H4 (cell line): Measurements from ENCODE around the gene ARMH2. TPM values are rescaled to one million over a fixed set of nuclear protein-coding genes. Genes with fewer than 3 reads are reported as not detected.
"Not testable (repeated sequence)": the region's sequence is repeated elsewhere in the genome, so short reads cannot be mapped to it uniquely, and the experiment has no call there.

Source experiments
- DNase-seq: peaks from one replicate; pipeline ENCODE4 v3.0.0-alpha.2; 2015; ENCODE audit warnings: low spot score
- total RNA-seq: library from RNA; depleted of rRNA; stranded (reverse); fragments of >200 nt; shearing (Covaris generic); gene quantifications from 2 replicates; pipeline ENCODE4 v1.2.3, GENCODE V29; 2014

ARMH2 gene
- total RNA-seq, 1 experiment from 2014 or later: not detected

GRCh38 chr6:24818346-24818745 is 19.6 kb upstream of the ARMH2 start:
- no peak for DNase-seq

- no peak for DNase-seq
Observed at GRCh38 chr6:24809728-24810127, 11.0 kb upstream of the ARMH2 start.

- no peak for DNase-seq
Observed at GRCh38 chr6:24807584-24807983, 8.9 kb upstream of the ARMH2 start.

GRCh38 chr6:24802271-24803059 is 3.7 kb upstream of the ARMH2 start:
- no peak for DNase-seq

GRCh38 chr6:24799541-24799915 is 811 bp upstream of the ARMH2 start:
- no peak for DNase-seq

- no peak for DNase-seq
Observed at GRCh38 chr6:24797596-24798216, 1.0 kb downstream of the ARMH2 start.

- DNase-seq: no peak
Observed at GRCh38 chr6:24796616-24797290, 2.0 kb downstream of the ARMH2 start.

GRCh38 chr6:24795106-24795505 is 3.6 kb downstream of the ARMH2 start:
- no peak for DNase-seq

GRCh38 chr6:24788031-24788665 is 10.6 kb downstream of the ARMH2 start:
- no peak for DNase-seq

- DNase-seq: no peak
Observed at GRCh38 chr6:24780206-24780605, 18.5 kb downstream of the ARMH2 start.

GRCh38 chr6:24779416-24780016 is 19.2 kb downstream of the ARMH2 start:
- no peak for DNase-seq

- no peak for DNase-seq
Observed at GRCh38 chr6:24778878-24779277, 19.8 kb downstream of the ARMH2 start.

GRCh38 chr6:24778121-24778520 is 20.6 kb downstream of the ARMH2 start:
- DNase-seq: no peak

- no peak for DNase-seq
Observed at GRCh38 chr6:24777227-24777626, 21.5 kb downstream of the ARMH2 start.

- DNase-seq: no peak
Observed at GRCh38 chr6:24775520-24776058, 23.1 kb downstream of the ARMH2 start.

GRCh38 chr6:24774696-24775519 is 23.8 kb downstream of the ARMH2 start, which contains the start of gene GMNN:
Gene GMNN, plus strand, starts transcription at chr6:24774937. Its CDS starts 2,310 bp downstream, at chr6:24777247.
- DNase-seq: peak; percentile 90

GRCh38 chr6:24768361-24768760 is 30.4 kb downstream of the ARMH2 start:
- DNase-seq: peak; percentile 54

- DNase-seq: peak; percentile 35
Observed at GRCh38 chr6:24766680-24767462, 31.8 kb downstream of the ARMH2 start.

GRCh38 chr6:24765968-24766367 is 32.7 kb downstream of the ARMH2 start:
- not testable (repeated sequence) for DNase-seq
